Stimulated activated effector memory CD8-positive, alpha-beta T cell treated with anti-CD3 and anti-CD28 coated beads, Interleukin-12 subunit alpha, Interleukin-12 subunit beta, amount 100 ng/mL, for 72 hours (primary cell): Measurements from ENCODE around the gene USP35.
A peak's percentile ranks its signal among the peaks of the same experiment; 100 is the strongest.
"Not testable (repeated sequence)": the region's sequence is repeated elsewhere in the genome, so short reads cannot be mapped to it uniquely, and the experiment has no call there.

Source experiments
- ATAC-seq: fragments of 150-1000 bp; cut with Tn5 transposase; 2 replicates; pipeline ENCODE4 v1.10.0; 2021
- DNase-seq, 2 donors: peaks; one replicate each; pipeline ENCODE4 v3.0.0; 2021 to 2022; ENCODE audit warnings: low spot score in 2 of 2
- H3K27ac Mint-ChIP-seq: one replicate; pipeline ENCODE4 v1.8.0; 2022; ENCODE audit warnings: mild to moderate bottlenecking, mixed read lengths
- H3K36me3 Mint-ChIP-seq: one replicate; pipeline ENCODE4 v1.8.0; 2022; ENCODE audit warnings: mild to moderate bottlenecking, mixed read lengths
- H3K4me1 Mint-ChIP-seq: one replicate; pipeline ENCODE4 v1.8.0; 2022; ENCODE audit warnings: mixed read lengths
- H3K4me3 Mint-ChIP-seq: one replicate; pipeline ENCODE4 v1.8.0; 2022; ENCODE audit warnings: mild to moderate bottlenecking, mixed read lengths
- H3K9me3 Mint-ChIP-seq: one replicate; pipeline ENCODE4 v1.8.0; 2022; ENCODE audit warnings: mixed read lengths

USP35 gene

GRCh38 chr11:78226684-78227680 lies 38.3 kb downstream of the USP35 start:
- no peaks in the 10 kb centered on the region for H3K9me3 Mint-ChIP-seq
- ATAC-seq (peak; percentile 69), DNase-seq (no peak)
- H3K4me1 Mint-ChIP-seq = peaks cover 9% of the 10 kb centered on the region
- no peak overlapping the region for H3K4me3 Mint-ChIP-seq
- H3K27ac Mint-ChIP-seq = peak overlapping the region; percentile 41
- no peaks in the 10 kb centered on the region for H3K36me3 Mint-ChIP-seq

GRCh38 chr11:78227921-78228320 lies 39.2 kb downstream of the USP35 start:
- DNase-seq (no peak), ATAC-seq (no peak)
- Mint-ChIP-seq H3K36me3 (no peaks in the 10 kb centered on the region), H3K9me3 (no peaks in the 10 kb centered on the region), H3K27ac (no peak overlapping the region), H3K4me3 (no peak overlapping the region), H3K4me1 (peaks cover 9% of the 10 kb centered on the region)

GRCh38 chr11:78228467-78228866 lies 39.7 kb downstream of the USP35 start:
- no peak for DNase-seq

GRCh38 chr11:78229106-78229505 lies 40.4 kb downstream of the USP35 start:
- no peaks in the 10 kb centered on the region for H3K36me3 Mint-ChIP-seq
- H3K4me1 Mint-ChIP-seq = peaks cover 9% of the 10 kb centered on the region
- no peak for ATAC-seq

More at GRCh38 chr11:78228467-78228866, 39.7 kb downstream of the USP35 start:
- no peak for ATAC-seq
- Mint-ChIP-seq H3K36me3 (no peaks in the 10 kb centered on the region), H3K4me1 (peaks cover 9% of the 10 kb centered on the region), H3K27ac (no peak overlapping the region), H3K9me3 (no peaks in the 10 kb centered on the region), H3K4me3 (no peak overlapping the region)

GRCh38 chr11:78230161-78230877 lies 41.6 kb downstream of the USP35 start:
- Mint-ChIP-seq H3K27ac (peak overlapping the region; percentile 9), H3K4me1 (no peaks in the 10 kb centered on the region), H3K9me3 (no peaks in the 10 kb centered on the region), H3K36me3 (no peaks in the 10 kb centered on the region), H3K4me3 (no peak overlapping the region)
- ATAC-seq (no peak), DNase-seq (no peak)

More at GRCh38 chr11:78229106-78229505, 40.4 kb downstream of the USP35 start:
- no peak for DNase-seq
- H3K27ac Mint-ChIP-seq = no peak overlapping the region
- no peaks in the 10 kb centered on the region for H3K9me3 Mint-ChIP-seq
- no peak overlapping the region for H3K4me3 Mint-ChIP-seq

GRCh38 chr11:78231962-78232501 lies 43.3 kb downstream of the USP35 start:
- Mint-ChIP-seq H3K4me1 (no peaks in the 10 kb centered on the region), H3K9me3 (no peaks in the 10 kb centered on the region), H3K36me3 (no peaks in the 10 kb centered on the region), H3K4me3 (no peak overlapping the region), H3K27ac (no peak overlapping the region)
- ATAC-seq (no peak), DNase-seq (no peak)

GRCh38 chr11:78233046-78233445 lies 44.3 kb downstream of the USP35 start:
- ATAC-seq, H3K9me3 Mint-ChIP-seq, H3K4me1 Mint-ChIP-seq, H3K36me3 Mint-ChIP-seq, DNase-seq, H3K27ac Mint-ChIP-seq, H3K4me3 Mint-ChIP-seq: not testable (repeated sequence)

- H3K4me3 Mint-ChIP-seq = no peak overlapping the region
- ATAC-seq (no peak), DNase-seq (no peak)
- no peaks in the 10 kb centered on the region for H3K4me1 Mint-ChIP-seq
- H3K9me3 Mint-ChIP-seq = no peaks in the 10 kb centered on the region
- no peak overlapping the region for H3K27ac Mint-ChIP-seq
- H3K36me3 Mint-ChIP-seq = no peaks in the 10 kb centered on the region
Observed at GRCh38 chr11:78234006-78234405, 45.3 kb downstream of the USP35 start.

GRCh38 chr11:78237293-78238046 lies 48.8 kb downstream of the USP35 start:
- Mint-ChIP-seq H3K9me3 (peaks cover 7% of the 10 kb centered on the region), H3K4me1 (no peaks in the 10 kb centered on the region), H3K27ac (no peak overlapping the region), H3K4me3 (no peak overlapping the region), H3K36me3 (no peaks in the 10 kb centered on the region)
- no peak for ATAC-seq
- no peak for DNase-seq

- Mint-ChIP-seq H3K9me3 (peaks cover 7% of the 10 kb centered on the region), H3K36me3 (no peaks in the 10 kb centered on the region)
Observed at GRCh38 chr11:78239781-78240180, 51.1 kb downstream of the USP35 start.

GRCh38 chr11:78241475-78241874 lies 52.8 kb downstream of the USP35 start:
- no peak overlapping the region for H3K27ac Mint-ChIP-seq
- H3K36me3 Mint-ChIP-seq = no peaks in the 10 kb centered on the region
- no peaks in the 10 kb centered on the region for H3K4me1 Mint-ChIP-seq
- DNase-seq (no peak), ATAC-seq (no peak)
- H3K9me3 Mint-ChIP-seq = peaks cover 7% of the 10 kb centered on the region
- H3K4me3 Mint-ChIP-seq = no peak overlapping the region

More at GRCh38 chr11:78239781-78240180, 51.1 kb downstream of the USP35 start:
- Mint-ChIP-seq H3K4me1 (no peaks in the 10 kb centered on the region), H3K27ac (no peak overlapping the region), H3K4me3 (no peak overlapping the region)
- ATAC-seq (no peak), DNase-seq (no peak)

GRCh38 chr11:78244080-78244479 lies 55.4 kb downstream of the USP35 start:
- H3K4me1 Mint-ChIP-seq = no peaks in the 10 kb centered on the region
- DNase-seq (no peak), ATAC-seq (no peak)
- H3K27ac Mint-ChIP-seq = no peak overlapping the region
- peaks cover 7% of the 10 kb centered on the region for H3K9me3 Mint-ChIP-seq
- no peaks in the 10 kb centered on the region for H3K36me3 Mint-ChIP-seq
- H3K4me3 Mint-ChIP-seq = no peak overlapping the region

GRCh38 chr11:78244546-78245255 lies 56.0 kb downstream of the USP35 start:
- H3K36me3 Mint-ChIP-seq = no peaks in the 10 kb centered on the region
- H3K4me1 Mint-ChIP-seq = no peaks in the 10 kb centered on the region
- no peak overlapping the region for H3K27ac Mint-ChIP-seq
- H3K9me3 Mint-ChIP-seq = peaks cover 7% of the 10 kb centered on the region
- no peak overlapping the region for H3K4me3 Mint-ChIP-seq
- DNase-seq (no peak), ATAC-seq (no peak)

GRCh38 chr11:78248191-78248590 lies 59.5 kb downstream of the USP35 start:
- Mint-ChIP-seq H3K4me3 (no peak overlapping the region), H3K9me3 (no peaks in the 10 kb centered on the region), H3K27ac (no peak overlapping the region), H3K4me1 (no peaks in the 10 kb centered on the region), H3K36me3 (no peaks in the 10 kb centered on the region)
- no peak for DNase-seq
- ATAC-seq = no peak
